ENCODE results near the gene GALNT10. TPM values are rescaled to one million over a fixed set of nuclear protein-coding genes. Genes with fewer than 3 reads are reported as not detected.

Gene GALNT10
- total RNA-seq, 4 donors from 2014 or later, result 5.6 to 22.9 (median 14.4) TPM

- peaks cover 5 to 6% of the 10 kb centered on the region in 2 donors for H3K4me1 ChIP-seq
- no peak overlapping the region for H3K4me3 ChIP-seq
- H3K27me3 ChIP-seq, result no peaks in the 10 kb centered on the region
- no peaks in the 10 kb centered on the region for H3K36me3 ChIP-seq
- TF ChIP-seq CTCF (IDR thresholded peaks at IDR 0.05), result no peak
- no peak for TF ChIP-seq POLR2A (IDR thresholded peaks at IDR 0.05)
- H3K9me3 ChIP-seq, result no peaks in the 10 kb centered on the region
- H3K27ac ChIP-seq, result no peak overlapping the region
- peak in 1 of 2 donors; percentile 24 for DNase-seq
- intact Hi-C loops (cut with DNase I; ENCODE audit: low total_unique reads), result no loop called here
Observed at GRCh38 chr5:154273028-154273617, 82.6 kb downstream of the GALNT10 start.

- no peaks in the 10 kb centered on the region for H3K36me3 ChIP-seq
- no peaks in the 10 kb centered on the region for H3K27me3 ChIP-seq
- intact Hi-C loops (cut with DNase I; ENCODE audit: low total_unique reads), result no loop called here
- no peaks in the 10 kb centered on the region for H3K9me3 ChIP-seq
- TF ChIP-seq POLR2A (IDR thresholded peaks at IDR 0.05), result no peak
- TF ChIP-seq CTCF (IDR thresholded peaks at IDR 0.05), result no peak
- peaks cover 5 to 6% of the 10 kb centered on the region in 2 donors for H3K4me1 ChIP-seq
- no peak overlapping the region for H3K4me3 ChIP-seq
- DNase-seq, result no peak
- no peak overlapping the region for H3K27ac ChIP-seq
Observed at GRCh38 chr5:154273963-154274827, 83.7 kb downstream of the GALNT10 start.

GRCh38 chr5:154274828-154275185 lies 84.3 kb downstream of the GALNT10 start:
- Histone ChIP-seq H3K27me3 (no peaks in the 10 kb centered on the region), H3K9me3 (no peaks in the 10 kb centered on the region), H3K4me1 (peaks cover 5 to 6% of the 10 kb centered on the region in 2 donors), H3K4me3 (no peak overlapping the region), H3K27ac (no peak overlapping the region), H3K36me3 (no peaks in the 10 kb centered on the region)
- TF ChIP-seq CTCF (IDR thresholded peaks at IDR 0.05), result no peak
- TF ChIP-seq POLR2A (IDR thresholded peaks at IDR 0.05), result no peak
- intact Hi-C loops (cut with DNase I; ENCODE audit: low total_unique reads), result no loop called here
- no peak for DNase-seq

- intact Hi-C loops (cut with DNase I; ENCODE audit: low total_unique reads), result no loop called here
- H3K27ac ChIP-seq, result no peak overlapping the region
- no peak for DNase-seq
- H3K4me3 ChIP-seq, result no peak overlapping the region
- TF ChIP-seq POLR2A (IDR thresholded peaks at IDR 0.05) (no peak), CTCF (IDR thresholded peaks at IDR 0.05) (no peak)
- H3K4me1 ChIP-seq, result peaks cover 5 to 6% of the 10 kb centered on the region in 2 donors
- H3K9me3 ChIP-seq, result no peaks in the 10 kb centered on the region
- no peaks in the 10 kb centered on the region for H3K27me3 ChIP-seq
- no peaks in the 10 kb centered on the region for H3K36me3 ChIP-seq
Observed at GRCh38 chr5:154275566-154275965, 85.0 kb downstream of the GALNT10 start.

- no peak for DNase-seq
- Histone ChIP-seq H3K27me3 (no peaks in the 10 kb centered on the region), H3K4me1 (peaks cover 5 to 6% of the 10 kb centered on the region in 2 donors), H3K27ac (no peak overlapping the region), H3K4me3 (no peak overlapping the region), H3K36me3 (no peaks in the 10 kb centered on the region), H3K9me3 (no peaks in the 10 kb centered on the region)
- no peak for TF ChIP-seq CTCF (IDR thresholded peaks at IDR 0.05)
- TF ChIP-seq POLR2A (IDR thresholded peaks at IDR 0.05), result no peak
- intact Hi-C loops (cut with DNase I; ENCODE audit: low total_unique reads), result no loop called here
Observed at GRCh38 chr5:154276261-154276972, 85.9 kb downstream of the GALNT10 start.

All from uterus (tissue), 4 donors.